ENCODE measurements around the gene ZNG1A.
A peak's percentile ranks its signal among the peaks of the same experiment; 100 is the strongest.
"Not testable (repeated sequence)": the region's sequence is repeated elsewhere in the genome, so short reads cannot be mapped to it uniquely, and the experiment has no call there.

The ZNG1A gene

DNA sequence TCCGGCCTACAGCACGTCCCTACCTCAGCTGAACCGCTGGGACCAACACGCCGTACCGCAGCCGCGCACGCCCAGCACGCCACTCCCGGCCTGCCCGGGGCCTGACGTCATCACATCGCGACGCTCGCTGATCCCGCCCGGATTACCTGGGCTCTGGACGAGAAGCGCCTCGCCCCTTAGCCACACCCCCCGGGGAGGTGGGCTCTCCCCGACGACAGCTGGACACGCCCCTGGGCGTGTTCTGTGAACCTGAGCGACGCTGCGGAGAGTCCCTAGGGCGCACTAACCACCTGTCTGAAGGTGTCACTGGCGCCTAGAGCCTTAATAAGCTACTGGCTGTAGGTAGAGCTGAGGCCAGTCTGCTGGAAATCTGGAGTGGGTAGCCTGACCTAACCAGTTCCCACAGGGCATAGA is at the start of gene ZNG1A:
Gene ZNG1A (minus strand): TSS at position 87 of the 414 bp plus-strand sequence. CDS start 87 bp downstream, outside the sequence.
- H3K36me3 ChIP-seq (ENCODE audit: control insufficient read depth in 2 of 2, insufficient read depth in 1 of 2, low read length in 2 of 2); H3K27ac ChIP-seq (ENCODE audit: extremely low read depth, low read depth, low read length); H3K4me1 ChIP-seq (ENCODE audit: control insufficient read depth, insufficient read depth, low read length); H3K9me3 ChIP-seq (ENCODE audit: control insufficient read depth, insufficient read depth, low read depth, low read length); POLR2A ChIA-PET; CTCF ChIA-PET: not testable (repeated sequence)
- peak within 1 kb of the TSS; percentile 42 for H3K4me3 ChIP-seq (ENCODE audit: low read depth, low read length)
- peak; percentile 59 for TF ChIP-seq SCRT2 (tag by site-specific recombination; IDR thresholded peaks at IDR 0.05)
- TF ChIP-seq SP3 (tag by site-specific recombination; IDR thresholded peaks at IDR 0.05) = 0 out of 2 replicates have a peak, but pooled peaks have one; percentile 11

DNA sequence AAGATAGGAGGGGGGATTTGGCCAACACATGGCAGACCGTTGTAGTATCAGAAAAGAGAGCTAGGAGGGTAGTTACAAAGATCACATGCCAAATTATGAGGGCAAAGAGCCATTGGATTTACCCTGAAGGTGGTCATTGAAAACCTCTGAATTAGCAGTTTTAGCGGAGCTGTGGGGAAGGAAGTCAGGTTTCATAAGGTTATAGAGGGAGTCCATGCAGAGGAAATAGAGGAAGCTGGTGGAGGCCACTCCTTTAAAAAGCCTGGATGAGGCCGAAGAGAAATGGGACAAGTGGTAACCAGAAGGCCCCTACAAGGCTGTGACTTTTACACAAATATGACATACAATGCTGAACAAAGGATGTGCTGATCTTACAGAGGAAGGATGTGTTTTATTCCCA is 49.0 kb upstream of the ZNG1A start:
- H3K9me3 ChIP-seq (ENCODE audit: control insufficient read depth, insufficient read depth, low read depth, low read length) = no peaks in the 10 kb centered on the region
- H3K27ac ChIP-seq (ENCODE audit: extremely low read depth, low read depth, low read length) = no peak overlapping the region
- no peak for TF ChIP-seq ZNF157 (tag by site-specific recombination; IDR thresholded peaks at IDR 0.05)
- TF ChIP-seq ZNF324 (tag by site-specific recombination; IDR thresholded peaks at IDR 0.05) = no peak
- TF ChIP-seq, protein P1, sequence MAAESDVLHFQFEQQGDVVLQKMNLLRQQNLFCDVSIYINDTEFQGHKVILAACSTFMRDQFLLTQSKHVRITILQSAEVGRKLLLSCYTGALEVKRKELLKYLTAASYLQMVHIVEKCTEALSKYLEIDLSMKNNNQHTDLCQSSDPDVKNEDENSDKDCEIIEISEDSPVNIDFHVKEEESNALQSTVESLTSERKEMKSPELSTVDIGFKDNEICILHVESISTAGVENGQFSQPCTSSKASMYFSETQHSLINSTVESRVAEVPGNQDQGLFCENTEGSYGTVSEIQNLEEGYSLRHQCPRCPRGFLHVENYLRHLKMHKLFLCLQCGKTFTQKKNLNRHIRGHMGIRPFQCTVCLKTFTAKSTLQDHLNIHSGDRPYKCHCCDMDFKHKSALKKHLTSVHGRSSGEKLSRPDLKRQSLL (tag by site-specific recombination; IDR thresholded peaks at IDR 0.05) = no peak
- TF ChIP-seq ZNF214 (tag by site-specific recombination; IDR thresholded peaks at IDR 0.05; ENCODE audit: borderline replicate concordance) = no peak
- no peak for TF ChIP-seq ZNF146 (tag by site-specific recombination; IDR thresholded peaks at IDR 0.05)
- TF ChIP-seq ZIC2 (tag by site-specific recombination; IDR thresholded peaks at IDR 0.05) = no peak
- no peak for TF ChIP-seq ZNF558 (tag by site-specific recombination; IDR thresholded peaks at IDR 0.05)
- no peak for TF ChIP-seq ZNF138 (tag by site-specific recombination; IDR thresholded peaks at IDR 0.05; ENCODE audit: borderline replicate concordance)
- no peak for TF ChIP-seq ZNF664 (tag by site-specific recombination; IDR thresholded peaks at IDR 0.05)
- TF ChIP-seq ZNF544 (tag by site-specific recombination; IDR thresholded peaks at IDR 0.05) = no peak
- no peak for TF ChIP-seq KLF9 (tag by site-specific recombination; IDR thresholded peaks at IDR 0.05; ENCODE audit: low read depth)
- no peak for TF ChIP-seq MZF1 (tag by site-specific recombination; IDR thresholded peaks at IDR 0.05; ENCODE audit: borderline replicate concordance)
- TF ChIP-seq BCL11B (tag by site-specific recombination; IDR thresholded peaks at IDR 0.05; ENCODE audit: low read depth) = no peak
- no peak for TF ChIP-seq ZNF624 (tag by site-specific recombination; IDR thresholded peaks at IDR 0.05)
- TF ChIP-seq, protein P2, sequence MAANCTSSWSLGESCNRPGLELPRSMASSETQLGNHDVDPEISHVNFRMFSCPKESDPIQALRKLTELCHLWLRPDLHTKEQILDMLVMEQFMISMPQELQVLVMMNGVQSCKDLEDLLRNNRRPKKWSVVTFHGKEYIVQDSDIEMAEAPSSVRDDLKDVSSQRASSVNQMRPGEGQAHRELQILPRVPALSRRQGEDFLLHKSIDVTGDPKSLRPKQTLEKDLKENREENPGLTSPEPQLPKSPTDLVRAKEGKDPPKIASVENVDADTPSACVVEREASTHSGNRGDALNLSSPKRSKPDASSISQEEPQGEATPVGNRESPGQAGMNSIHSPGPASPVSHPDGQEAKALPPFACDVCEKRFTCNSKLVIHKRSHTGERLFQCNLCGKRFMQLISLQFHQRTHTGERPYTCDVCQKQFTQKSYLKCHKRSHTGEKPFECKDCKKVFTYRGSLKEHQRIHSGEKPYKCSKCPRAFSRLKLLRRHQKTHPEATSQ (tag by site-specific recombination; IDR thresholded peaks at IDR 0.05) = no peak
- no peak for TF ChIP-seq GLI4 (tag by site-specific recombination; IDR thresholded peaks at IDR 0.05)
- no peak for TF ChIP-seq ZNF211 (tag by site-specific recombination; IDR thresholded peaks at IDR 0.05; ENCODE audit: low read depth)
- TF ChIP-seq, protein P3, sequence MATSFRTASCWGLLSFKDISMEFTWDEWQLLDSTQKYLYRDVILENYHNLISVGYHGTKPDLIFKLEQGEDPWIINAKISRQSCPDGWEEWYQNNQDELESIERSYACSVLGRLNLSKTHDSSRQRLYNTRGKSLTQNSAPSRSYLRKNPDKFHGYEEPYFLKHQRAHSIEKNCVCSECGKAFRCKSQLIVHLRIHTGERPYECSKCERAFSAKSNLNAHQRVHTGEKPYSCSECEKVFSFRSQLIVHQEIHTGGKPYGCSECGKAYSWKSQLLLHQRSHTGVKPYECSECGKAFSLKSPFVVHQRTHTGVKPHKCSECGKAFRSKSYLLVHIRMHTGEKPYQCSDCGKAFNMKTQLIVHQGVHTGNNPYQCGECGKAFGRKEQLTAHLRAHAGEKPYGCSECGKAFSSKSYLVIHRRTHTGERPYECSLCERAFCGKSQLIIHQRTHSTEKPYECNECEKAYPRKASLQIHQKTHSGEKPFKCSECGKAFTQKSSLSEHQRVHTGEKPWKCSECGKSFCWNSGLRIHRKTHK (tag by site-specific recombination; IDR thresholded peaks at IDR 0.05) = no peak
- no peak for TF ChIP-seq KLF8 (tag by site-specific recombination; IDR thresholded peaks at IDR 0.05)
- TF ChIP-seq, protein P4, sequence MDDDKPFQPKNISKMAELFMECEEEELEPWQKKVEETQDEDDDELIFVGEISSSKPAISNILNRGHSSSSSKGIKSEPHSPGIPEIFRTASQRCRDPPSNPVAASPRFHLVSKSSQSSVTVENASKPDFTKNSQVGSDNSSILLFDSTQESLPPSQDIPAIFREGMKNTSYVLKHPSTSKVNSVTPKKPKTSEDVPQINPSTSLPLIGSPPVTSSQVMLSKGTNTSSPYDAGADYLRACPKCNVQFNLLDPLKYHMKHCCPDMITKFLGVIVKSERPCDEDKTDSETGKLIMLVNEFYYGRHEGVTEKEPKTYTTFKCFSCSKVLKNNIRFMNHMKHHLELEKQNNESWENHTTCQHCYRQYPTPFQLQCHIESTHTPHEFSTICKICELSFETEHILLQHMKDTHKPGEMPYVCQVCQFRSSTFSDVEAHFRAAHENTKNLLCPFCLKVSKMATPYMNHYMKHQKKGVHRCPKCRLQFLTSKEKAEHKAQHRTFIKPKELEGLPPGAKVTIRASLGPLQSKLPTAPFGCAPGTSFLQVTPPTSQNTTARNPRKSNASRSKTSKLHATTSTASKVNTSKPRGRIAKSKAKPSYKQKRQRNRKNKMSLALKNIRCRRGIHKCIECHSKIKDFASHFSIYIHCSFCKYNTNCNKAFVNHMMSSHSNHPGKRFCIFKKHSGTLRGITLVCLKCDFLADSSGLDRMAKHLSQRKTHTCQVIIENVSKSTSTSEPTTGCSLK (tag by site-specific recombination; IDR thresholded peaks at IDR 0.05) = no peak
- H3K36me3 ChIP-seq (ENCODE audit: control insufficient read depth in 2 of 2, insufficient read depth in 1 of 2, low read length in 2 of 2) = no peaks in the 10 kb centered on the region
- H3K4me1 ChIP-seq (ENCODE audit: control insufficient read depth, insufficient read depth, low read length) = peaks cover 6% of the 10 kb centered on the region; the same call in 1 of the 2 replicates
- no peak overlapping the region for H3K4me3 ChIP-seq (ENCODE audit: low read depth, low read length)
- POLR2A ChIA-PET = interaction anchor here (0.5 kb wide), 1 partner anchor 15 kb away, joined by 4 read pairs; no protein-coding TSS in a partner anchor
- CTCF ChIA-PET = no interaction called here
